Measurements from ENCODE around the gene MEN1.

MEN1 gene

GRCh38 chr11:64759722-64760719 is 50.3 kb downstream of the MEN1 start, which contains the start of gene PYGM:
PYGM (minus strand) TSS chr11:64759974; CDS start chr11:64759898, 76 bp downstream.
- DNase-seq: no peak

GRCh38 chr11:64759131-64759721 is 51.1 kb downstream of the MEN1 start:
- no peak for DNase-seq

- DNase-seq: no peak
Measured at GRCh38 chr11:64758330-64759079, 51.8 kb downstream of the MEN1 start.

DNA sequence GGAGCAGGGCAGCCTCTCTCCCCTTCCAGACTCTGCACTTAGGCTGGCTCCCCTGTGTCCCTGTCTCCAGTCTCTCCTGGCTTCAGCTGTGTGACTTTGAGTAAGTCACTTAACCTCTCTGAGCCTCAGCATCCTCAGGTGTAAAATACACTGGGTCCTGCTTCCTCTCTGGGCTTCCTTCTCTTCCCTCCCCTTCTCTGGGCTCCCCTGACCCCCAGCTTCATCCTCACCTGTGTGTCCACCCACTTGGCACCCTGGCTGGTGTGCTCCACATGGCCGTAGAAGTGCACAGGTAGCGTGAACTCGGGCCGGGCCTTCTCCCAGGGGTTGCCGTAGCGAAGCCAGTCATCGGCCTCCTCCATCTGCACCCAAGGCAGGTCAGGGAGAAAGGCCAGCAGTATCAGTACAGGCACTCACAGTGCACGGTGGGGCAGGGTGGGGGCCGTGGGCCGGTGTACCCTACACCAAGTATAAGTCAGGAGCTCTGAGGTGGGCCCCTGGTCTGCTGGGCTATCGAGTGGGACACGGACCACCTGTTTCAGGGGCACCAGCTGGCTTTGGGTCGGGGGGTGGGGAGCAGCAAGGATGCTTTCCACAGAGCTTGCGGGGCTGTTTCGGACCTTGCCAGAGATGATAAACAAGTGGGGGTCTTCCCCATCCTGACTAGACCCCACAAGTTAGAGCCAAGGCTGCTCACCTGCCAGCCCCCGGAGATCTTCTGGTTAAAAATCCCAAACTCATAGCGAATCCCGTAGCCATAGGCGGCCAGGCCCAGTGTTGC is 52.6 kb downstream of the MEN1 start:
- peak; percentile 2 for DNase-seq

- no peak for DNase-seq
Measured at GRCh38 chr11:64755681-64756361, 54.5 kb downstream of the MEN1 start.

DNA sequence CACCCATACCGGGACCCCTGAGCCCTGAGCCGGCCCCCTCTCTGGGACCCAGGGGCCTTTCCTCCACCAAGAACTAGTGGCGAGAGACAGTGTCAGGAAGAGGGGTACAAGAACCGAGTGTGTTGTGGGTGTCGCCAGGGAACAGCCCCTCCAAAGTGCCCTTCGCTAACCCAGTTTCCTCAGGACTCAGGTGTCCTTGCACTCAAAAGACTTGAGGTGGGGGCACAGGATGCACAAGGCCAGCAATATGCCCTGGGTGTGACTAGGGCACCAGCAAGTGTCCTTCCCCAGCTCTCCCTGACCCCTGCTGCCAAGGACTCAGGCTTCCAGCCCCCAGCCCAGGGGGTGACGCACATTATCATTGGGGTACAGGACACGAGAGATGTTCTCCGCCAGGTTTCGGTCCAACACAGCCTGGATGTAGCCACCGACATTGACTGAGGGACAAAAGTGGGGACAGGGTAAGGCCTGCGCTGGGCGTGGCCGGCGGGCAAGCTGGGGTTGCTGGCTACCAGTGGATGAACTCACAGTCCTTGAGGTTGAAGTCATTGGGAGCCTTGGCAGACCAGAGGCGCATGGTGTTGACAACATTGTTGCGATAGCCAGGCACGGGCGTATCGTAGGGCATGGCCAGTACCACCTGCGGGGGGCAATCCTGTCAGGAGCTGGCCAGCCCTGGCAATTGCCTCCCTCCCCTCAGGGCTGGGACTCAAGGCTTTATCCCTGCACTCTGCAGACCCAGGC is 55.3 kb downstream of the MEN1 start:
- DNase-seq: no peak

- no peak for DNase-seq
Measured at GRCh38 chr11:64754124-64754918, 56.0 kb downstream of the MEN1 start.

Measured in CD4-positive, alpha-beta T cell treated with Interleukin-15 for 1 hour (primary cell).